OCI-LY1 (cell line): ENCODE measurements around the gene MOK.

ENCODE experiments used
- H2AFZ ChIP-seq: fragments of 200-600 bp; sonication (generic), shearing (Covaris generic); 2 replicates; pipeline ENCODE4 v1.6.0; 2014; ENCODE audit warnings: antibody characterized with exemption, mild to moderate bottlenecking, low read length
- H3F3A ChIP-seq: fragments of 200-600 bp; sonication (generic), shearing (Covaris generic); 2 replicates; pipeline ENCODE4 v1.6.0; 2014; ENCODE audit warnings: mild to moderate bottlenecking, antibody characterized with exemption, low read length, moderate library complexity; ENCODE audit not compliant: insufficient read depth
- H3K27ac ChIP-seq: fragments of 200-600 bp; sonication (generic); 2 replicates; pipeline ENCODE4 v1.5.1; 2014; ENCODE audit warnings: low read length, mixed run types, mild to moderate bottlenecking, low read depth; ENCODE audit not compliant: poor library complexity, severe bottlenecking
- H3K27me3 ChIP-seq: fragments of 200-600 bp; sonication (generic); 2 replicates; pipeline ENCODE4 v1.6.0; 2014; ENCODE audit warnings: antibody characterized with exemption, mild to moderate bottlenecking, low read length, moderate library complexity; ENCODE audit not compliant: insufficient read depth
- H3K36me3 ChIP-seq: fragments of 200-600 bp; sonication (generic); 2 replicates; pipeline ENCODE4 v1.6.1; 2014; ENCODE audit warnings: mild to moderate bottlenecking, antibody characterized with exemption, low read length, moderate library complexity, mixed read lengths; ENCODE audit not compliant: insufficient read depth
- H3K4me1 ChIP-seq: fragments of 200-600 bp; sonication (generic); 2 replicates; pipeline ENCODE4 v1.5.1; 2014; ENCODE audit warnings: mild to moderate bottlenecking, low read length, moderate library complexity; ENCODE audit not compliant: insufficient read depth, severe bottlenecking
- H3K4me2 ChIP-seq: fragments of 200-600 bp; sonication (generic), shearing (Covaris generic); 2 replicates; pipeline ENCODE4 v1.6.1; 2014; ENCODE audit warnings: low read length
- H3K4me3 ChIP-seq: fragments of 200-600 bp; sonication (generic); 2 replicates; pipeline ENCODE4 v1.5.1; 2014; ENCODE audit warnings: low read length, low read depth, mild to moderate bottlenecking, mixed read lengths; ENCODE audit not compliant: poor library complexity, severe bottlenecking
- H3K79me2 ChIP-seq: fragments of 200-600 bp; shearing (Covaris generic); 2 replicates; pipeline ENCODE4 v1.6.1; 2016; ENCODE audit warnings: mixed run types, low read length, mixed read lengths; ENCODE audit not compliant: insufficient read depth
- H3K9ac ChIP-seq: fragments of 200-600 bp; sonication (generic), shearing (Covaris generic); 2 replicates; pipeline ENCODE4 v1.6.1; 2014; ENCODE audit warnings: mild to moderate bottlenecking, low read length, mixed read lengths
- H3K9me2 ChIP-seq: fragments of 200-600 bp; sonication (generic), shearing (Covaris generic); 2 replicates; pipeline ENCODE4 v1.6.1; 2014; ENCODE audit warnings: low read depth, mild to moderate bottlenecking, low read length, mixed read lengths
- H3K9me3 ChIP-seq: fragments of 200-600 bp; shearing (Covaris generic); 2 replicates; pipeline ENCODE4 v1.6.1; 2014; ENCODE audit warnings: low read length, mixed read lengths
- H4K20me1 ChIP-seq: fragments of 200-600 bp; sonication (generic), shearing (Covaris generic); 2 replicates; pipeline ENCODE4 v1.6.0; 2016; ENCODE audit warnings: mild to moderate bottlenecking, low read length; ENCODE audit not compliant: insufficient read depth
- CTCF ChIP-seq: fragments of 200-600 bp; sonication (generic), shearing (Covaris generic); IDR thresholded peaks from 2 replicates; pipeline ENCODE4 v1.5.1; 2017; ENCODE audit warnings: mild to moderate bottlenecking, antibody characterized with exemption, low read length, moderate library complexity, mixed read lengths
- EZH2 ChIP-seq: fragments of 200-600 bp; sonication (generic), shearing (Covaris generic); IDR thresholded peaks from 2 replicates; pipeline ENCODE4 v1.8.0; 2017; ENCODE audit warnings: borderline replicate concordance, mixed run types, mild to moderate bottlenecking, antibody characterized with exemption, low read length, moderate library complexity, mixed read lengths

MOK gene

GRCh38 chr14:102201776-102202175 lies 103.2 kb downstream of the MOK start:
- Histone ChIP-seq H3K9ac (no peak overlapping the region), H4K20me1 (no peaks in the 10 kb centered on the region), H3F3A (no peaks in the 10 kb centered on the region; the same call in 1 of the 2 replicates), H3K79me2 (no peaks in the 10 kb centered on the region), H3K9me3 (no peaks in the 10 kb centered on the region), H3K4me2 (peak overlapping the region; percentile 23; the same call in 1 of the 2 replicates), H3K9me2 (no peaks in the 10 kb centered on the region), H2AFZ (no peak overlapping the region), H3K27ac (peak overlapping the region; percentile 95), H3K36me3 (peaks cover 16% of the 10 kb centered on the region; the same call in 1 of the 2 replicates), H3K4me3 (no peak overlapping the region), H3K4me1 (peaks cover 71% of the 10 kb centered on the region), H3K27me3 (no peaks in the 10 kb centered on the region)
- no peak for TF ChIP-seq EZH2
- no peak for TF ChIP-seq CTCF

- Histone ChIP-seq H3K4me2 (peak overlapping the region; percentile 48; the same call in 1 of the 2 replicates), H3K79me2 (no peaks in the 10 kb centered on the region), H3K9ac (no peak overlapping the region), H3K9me3 (no peaks in the 10 kb centered on the region), H3K27me3 (no peaks in the 10 kb centered on the region), H3K4me3 (no peak overlapping the region), H2AFZ (no peak overlapping the region), H3K27ac (peak overlapping the region; percentile 95), H3K4me1 (peaks cover 66% of the 10 kb centered on the region), H3F3A (no peaks in the 10 kb centered on the region; the same call in 1 of the 2 replicates), H4K20me1 (no peaks in the 10 kb centered on the region), H3K9me2 (no peaks in the 10 kb centered on the region), H3K36me3 (peaks cover 18% of the 10 kb centered on the region; the same call in 1 of the 2 replicates)
- TF ChIP-seq EZH2, result no peak
- TF ChIP-seq CTCF, result no peak
Measured at GRCh38 chr14:102201353-102201738, 103.6 kb downstream of the MOK start.

GRCh38 chr14:102200690-102201352 lies 104.1 kb downstream of the MOK start:
- no peaks in the 10 kb centered on the region for H3K9me2 ChIP-seq
- H3F3A ChIP-seq, result no peaks in the 10 kb centered on the region; the same call in 1 of the 2 replicates
- H3K4me3 ChIP-seq, result no peak overlapping the region
- H3K9me3 ChIP-seq, result no peaks in the 10 kb centered on the region
- H4K20me1 ChIP-seq, result no peaks in the 10 kb centered on the region
- H3K36me3 ChIP-seq, result peaks cover 22% of the 10 kb centered on the region; the same call in 1 of the 2 replicates
- no peak overlapping the region; the same call in 1 of the 2 replicates for H3K9ac ChIP-seq
- no peak overlapping the region for H2AFZ ChIP-seq
- H3K4me1 ChIP-seq, result peaks cover 61% of the 10 kb centered on the region
- H3K79me2 ChIP-seq, result no peaks in the 10 kb centered on the region
- H3K4me2 ChIP-seq, result peak overlapping the region; percentile 48
- no peaks in the 10 kb centered on the region for H3K27me3 ChIP-seq
- H3K27ac ChIP-seq, result peak overlapping the region; percentile 95
- no peak for TF ChIP-seq EZH2
- no peak for TF ChIP-seq CTCF
